GM18508 (cell line): ENCODE measurements around the gene FPR2.
"Not testable (repeated sequence)": the region's sequence is repeated elsewhere in the genome, so short reads cannot be mapped to it uniquely, and the experiment has no call there.

Experiments used
- ATAC-seq: cut with Tn5 transposase; IDR thresholded peaks from one replicate; pipeline ENCODE4 v1.9.1; 2021; ENCODE audit warnings: moderate number of reproducible peaks; ENCODE audit not compliant: insufficient read depth, unreplicated experiment

FPR2 gene

GRCh38 chr19:51738523-51738922, 22.5 kb upstream of the FPR2 start:
- ATAC-seq: not testable (repeated sequence)

- no peak for ATAC-seq
These were observed 21.3 kb upstream of the FPR2 start for GRCh38 chr19:51739466-51740213.

DNA sequence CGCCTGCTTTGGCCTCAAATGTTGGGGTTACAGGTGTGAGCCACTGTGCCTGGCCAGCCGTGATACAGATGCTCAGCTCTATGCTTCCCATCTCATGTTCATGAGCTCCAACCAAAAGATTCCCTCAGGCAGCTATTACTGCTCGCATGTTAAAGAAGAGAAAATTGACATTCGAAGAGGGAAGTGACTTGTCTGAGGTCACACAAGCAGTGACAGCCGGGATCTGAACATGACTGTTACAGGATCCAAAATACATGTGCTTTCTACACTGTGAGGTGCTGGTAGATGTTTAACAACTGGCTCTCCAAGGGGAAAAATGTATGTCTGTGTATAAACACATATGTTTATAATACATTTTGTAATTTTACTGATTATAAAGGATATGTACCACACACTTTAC, 20.6 kb upstream of the FPR2 start:
- no peak for ATAC-seq

DNA sequence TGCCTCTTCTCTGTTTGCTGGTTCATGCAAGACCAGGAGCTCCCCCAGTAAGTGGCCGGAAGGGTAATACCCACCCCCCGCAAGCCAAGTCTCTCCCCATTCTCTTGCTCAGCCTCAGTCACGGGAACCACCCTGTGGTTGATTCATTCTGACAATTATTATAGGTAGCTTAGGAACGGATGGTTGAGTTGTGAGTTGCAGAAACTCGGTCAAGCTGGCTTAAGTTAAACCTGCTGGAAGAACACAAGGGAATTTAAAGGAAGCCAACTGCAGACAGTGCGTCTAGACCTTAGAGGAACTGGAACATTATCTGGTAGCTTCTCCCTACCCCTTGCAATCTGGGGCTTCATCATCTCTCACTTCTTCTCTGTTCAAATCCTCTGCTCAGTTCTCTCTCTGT, 18.2 kb upstream of the FPR2 start:
- no peak for ATAC-seq

GRCh38 chr19:51743405-51743804, 17.6 kb upstream of the FPR2 start:
- ATAC-seq: no peak

- ATAC-seq: no peak
These were observed 14.2 kb upstream of the FPR2 start for GRCh38 chr19:51746731-51747130.

DNA sequence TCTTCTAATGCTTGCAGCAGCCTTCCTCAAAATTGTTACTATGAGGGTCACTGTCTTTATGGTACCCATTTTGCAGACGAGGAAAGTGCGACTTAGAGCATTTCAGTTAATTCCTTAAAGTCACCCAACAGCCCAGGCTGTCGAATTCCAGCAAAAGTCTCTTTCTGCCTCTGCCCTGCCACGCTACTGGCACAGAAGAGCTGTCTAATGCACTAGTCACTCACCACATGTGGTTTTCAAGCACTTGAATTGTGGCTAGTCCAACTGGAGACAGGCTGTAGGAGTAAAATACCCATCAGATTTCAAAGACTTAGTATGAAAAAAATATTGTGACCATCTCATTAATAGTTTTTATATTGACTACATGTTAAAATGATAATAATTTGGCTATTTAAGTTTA, 11.0 kb upstream of the FPR2 start:
- ATAC-seq: no peak

GRCh38 chr19:51750400-51751094, 10.4 kb upstream of the FPR2 start:
- ATAC-seq: no peak

GRCh38 chr19:51751655-51752054, 9.3 kb upstream of the FPR2 start, which contains the start of gene FPR1:
Gene FPR1, minus strand, starts transcription at chr19:51751878. Its CDS starts 4,884 bp downstream, at chr19:51746994.
- ATAC-seq: no peak

DNA sequence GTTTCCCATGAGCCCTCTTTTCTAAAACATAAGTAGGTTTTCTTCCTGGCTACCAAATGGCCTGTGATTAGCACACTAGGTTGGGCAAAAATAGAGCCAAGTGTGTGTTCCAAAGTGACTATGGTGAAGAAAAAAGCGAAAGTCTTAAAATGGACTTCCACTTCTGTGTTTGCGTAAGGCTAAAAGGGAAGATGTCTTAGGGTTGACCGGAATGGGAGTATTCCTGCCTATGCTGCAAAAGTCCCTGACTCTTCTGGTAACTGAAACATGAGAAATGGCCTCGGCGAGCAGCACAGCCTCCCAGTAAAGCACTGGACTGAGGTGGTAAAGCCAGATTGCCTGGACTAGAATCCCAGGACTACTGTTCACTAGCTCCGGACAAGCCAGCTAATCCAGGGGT, 6.9 kb upstream of the FPR2 start:
- ATAC-seq: no peak

DNA sequence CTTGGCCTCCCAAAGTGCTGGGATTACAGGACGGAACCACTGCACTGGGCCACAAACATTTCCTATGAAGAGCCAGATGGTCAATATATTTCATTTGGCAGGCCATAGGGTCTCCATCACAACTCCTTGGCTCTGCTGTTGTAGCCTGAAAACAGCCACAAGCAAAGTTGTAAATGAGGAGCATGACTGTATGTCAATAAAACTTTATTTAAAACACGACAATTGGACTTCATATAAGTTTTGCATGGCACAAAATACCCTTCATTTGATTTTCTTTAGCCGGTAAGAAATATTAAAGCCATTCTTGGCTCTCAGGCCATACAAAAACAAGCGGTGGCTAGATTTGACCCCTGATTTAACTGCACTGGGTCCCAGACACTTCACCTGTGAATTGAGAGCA, 6.2 kb upstream of the FPR2 start:
- ATAC-seq: no peak

DNA sequence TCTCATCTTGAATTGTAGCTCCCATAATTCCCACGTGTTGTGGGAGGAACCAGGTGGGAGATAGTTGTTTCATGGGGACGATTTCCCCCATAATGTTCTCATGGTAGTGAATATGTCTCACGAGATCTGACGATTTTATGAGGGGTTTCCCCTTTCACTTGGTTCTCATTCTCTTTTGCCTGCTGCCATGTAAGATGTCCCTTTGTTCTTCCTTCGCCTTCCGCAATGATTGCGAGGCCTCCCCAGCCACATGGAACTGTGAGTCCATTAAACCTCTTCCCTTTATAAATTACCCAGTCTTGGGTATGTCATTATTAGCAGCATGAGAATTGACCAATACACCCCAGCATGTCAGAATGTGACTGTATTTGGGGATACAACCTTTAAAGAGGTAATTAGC, 5.4 kb upstream of the FPR2 start:
- ATAC-seq: no peak

GRCh38 chr19:51761696-51762095, 716 bp downstream of the FPR2 start:
- no peak for ATAC-seq

- ATAC-seq: no peak
These were observed 4.1 kb downstream of the FPR2 start for GRCh38 chr19:51765086-51765485.

DNA sequence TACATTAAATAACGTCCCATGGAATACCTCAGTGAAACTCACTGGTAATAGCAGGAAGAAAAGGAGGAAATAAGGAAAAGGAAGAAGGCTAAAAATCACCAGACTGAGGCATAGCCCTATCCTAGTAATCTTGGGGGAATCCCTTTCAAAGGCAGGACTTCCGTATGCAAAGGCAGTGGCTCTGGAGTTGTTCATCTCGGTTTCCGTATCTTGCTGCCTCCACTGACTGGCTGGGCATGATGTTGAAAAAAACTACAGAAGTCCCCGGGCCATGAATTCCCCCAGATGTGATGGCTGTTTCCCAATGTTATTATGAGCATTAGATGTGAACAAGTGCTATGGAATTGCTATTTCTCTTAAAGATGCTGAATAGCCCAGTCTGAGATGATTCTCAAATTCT, 5.5 kb downstream of the FPR2 start:
- no peak for ATAC-seq

DNA sequence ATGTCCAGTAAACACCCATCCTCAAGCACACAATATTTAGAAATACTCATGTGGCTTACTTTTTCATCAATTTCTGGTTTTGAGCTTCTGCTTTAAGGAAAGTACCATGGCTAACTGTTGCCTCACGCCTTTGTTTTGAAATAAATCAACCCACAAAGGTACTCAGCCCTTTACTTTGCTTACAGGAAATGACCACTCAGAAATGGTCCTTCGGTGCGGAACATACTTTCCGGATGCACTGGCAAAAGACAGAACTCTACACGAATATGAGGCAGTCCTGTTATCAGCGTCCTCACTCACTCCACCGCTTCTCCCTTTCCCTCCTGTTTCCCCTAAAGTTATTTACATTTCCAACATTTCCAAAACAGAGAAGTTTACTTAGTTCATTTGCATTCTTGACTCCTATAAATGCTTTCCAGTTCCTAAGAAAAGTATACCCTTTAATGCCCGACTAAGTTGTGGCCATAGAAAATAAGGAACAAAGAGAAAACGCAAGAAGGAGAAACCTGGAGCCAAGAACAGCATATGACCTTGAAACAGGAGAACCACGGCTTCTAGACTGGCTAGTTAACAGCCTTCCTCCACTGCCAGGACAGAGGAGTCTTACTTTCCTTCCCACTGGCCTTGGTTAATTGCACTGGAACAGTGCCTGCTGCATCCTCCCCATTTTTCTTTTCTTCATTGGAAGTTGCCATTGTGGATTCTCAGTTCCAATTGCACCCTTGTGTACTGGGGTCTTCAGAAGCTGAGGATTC, 10.6 kb downstream of the FPR2 start:
- no peak for ATAC-seq

GRCh38 chr19:51772977-51773376, 12.0 kb downstream of the FPR2 start:
- ATAC-seq: no peak

DNA sequence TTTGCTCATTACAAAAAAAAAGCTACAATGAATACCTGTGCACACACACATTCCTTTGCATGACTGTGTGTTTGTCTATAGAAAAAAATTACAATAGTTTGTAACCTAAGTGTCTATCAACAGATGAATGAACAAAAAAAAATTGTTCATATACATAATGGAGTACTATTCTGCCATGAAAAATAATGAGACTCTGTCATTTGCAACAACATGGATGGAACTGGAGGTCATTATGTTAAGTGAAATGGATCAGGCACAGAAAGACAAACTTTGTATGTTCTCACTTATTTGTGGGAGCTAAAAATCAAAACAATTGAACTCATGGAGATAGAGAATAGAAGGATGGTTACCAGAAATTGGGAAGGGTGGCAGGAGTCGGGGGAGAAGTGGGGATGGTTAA, 15.6 kb downstream of the FPR2 start:
- not testable (repeated sequence) for ATAC-seq

DNA sequence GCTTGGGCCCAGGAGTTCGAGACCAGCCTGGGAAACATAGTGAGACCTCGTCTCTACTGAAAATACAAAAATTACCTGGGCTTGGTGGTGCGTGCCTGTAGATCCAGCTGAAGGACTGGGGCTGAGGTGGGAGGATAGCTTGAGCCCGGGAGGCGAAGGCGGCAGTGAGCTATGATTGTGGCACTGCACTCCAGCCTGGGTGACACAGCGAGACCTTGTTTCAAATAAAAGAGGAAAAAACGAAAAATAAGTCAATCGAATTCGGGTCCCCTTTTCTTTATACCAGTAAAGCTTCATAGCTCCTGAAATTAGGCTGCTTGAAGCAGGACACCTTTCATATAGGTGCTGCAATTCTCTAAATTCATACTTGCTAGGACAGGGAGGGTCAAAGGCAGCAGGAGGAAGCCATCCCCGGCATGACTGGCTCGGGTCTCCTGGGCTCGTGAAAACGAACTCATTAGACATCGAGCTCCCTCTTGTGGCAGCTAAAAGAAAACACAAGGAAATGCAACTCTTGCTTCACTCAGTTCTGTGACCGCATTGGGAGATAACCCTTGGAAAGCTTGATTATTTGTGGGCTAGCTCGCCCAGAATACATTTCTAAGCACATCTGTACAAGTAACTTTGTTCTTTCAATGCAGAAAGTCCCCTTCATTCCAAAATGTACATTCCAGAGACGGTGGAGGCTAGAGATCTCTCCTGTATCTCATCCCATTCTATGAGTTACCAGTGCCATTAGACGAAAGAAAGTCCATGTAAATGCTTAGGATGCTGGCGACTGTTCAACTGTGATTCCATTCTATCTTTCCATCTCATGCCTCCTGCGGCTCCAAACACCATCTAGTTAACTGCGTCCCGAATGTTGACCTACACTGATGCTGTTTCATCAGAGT, 16.8 kb downstream of the FPR2 start:
- no peak for ATAC-seq

DNA sequence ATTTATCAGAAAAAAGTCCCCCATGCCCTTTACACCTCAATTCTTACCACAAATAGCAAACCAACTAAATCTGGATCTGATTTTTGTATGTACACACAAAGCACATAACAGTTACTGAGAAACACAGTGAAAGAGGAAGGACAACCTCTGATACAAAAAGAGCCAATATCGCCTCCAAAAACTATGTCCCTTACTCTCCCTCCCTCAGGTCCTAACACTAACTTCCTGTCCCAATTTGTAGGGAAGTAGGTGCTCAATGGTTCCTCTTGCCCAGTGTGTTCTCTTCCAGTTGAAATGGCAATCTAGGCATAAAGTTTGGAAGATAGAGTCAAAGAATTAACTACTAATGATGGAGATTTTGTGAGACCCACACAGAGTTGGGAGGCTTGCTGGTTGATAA, 18.2 kb downstream of the FPR2 start:
- ATAC-seq: no peak
